ENCODE measurements around the gene DACT1.

DACT1 gene

GRCh38 chr14:58666737-58667136 lies 29.0 kb downstream of the DACT1 start:
- no peak for DNase-seq (ENCODE audit: low spot score)

- DNase-seq (ENCODE audit: low spot score) = no peak
Measured at GRCh38 chr14:58667900-58668299, 30.1 kb downstream of the DACT1 start.

- DNase-seq (ENCODE audit: low spot score) = no peak
Measured at GRCh38 chr14:58668848-58669480, 31.2 kb downstream of the DACT1 start.

- no peak for DNase-seq (ENCODE audit: low spot score)
Measured at GRCh38 chr14:58669556-58670200, 31.9 kb downstream of the DACT1 start.

- no peak for DNase-seq (ENCODE audit: low spot score)
Measured at GRCh38 chr14:58671024-58671423, 33.3 kb downstream of the DACT1 start.

GRCh38 chr14:58671436-58671835 lies 33.7 kb downstream of the DACT1 start:
- no peak for DNase-seq (ENCODE audit: low spot score)

GRCh38 chr14:58673722-58674121 lies 36.0 kb downstream of the DACT1 start:
- DNase-seq (ENCODE audit: low spot score) = no peak

- DNase-seq (ENCODE audit: low spot score) = no peak
Measured at GRCh38 chr14:58677001-58677400, 39.2 kb downstream of the DACT1 start.

GRCh38 chr14:58677517-58677916 lies 39.8 kb downstream of the DACT1 start:
- DNase-seq (ENCODE audit: low spot score) = no peak

GRCh38 chr14:58677996-58678395 lies 40.2 kb downstream of the DACT1 start:
- DNase-seq (ENCODE audit: low spot score) = peak; percentile 10

GRCh38 chr14:58680698-58681097 lies 42.9 kb downstream of the DACT1 start:
- no peak for DNase-seq (ENCODE audit: low spot score)

GRCh38 chr14:58687232-58687795 lies 49.6 kb downstream of the DACT1 start:
- DNase-seq (ENCODE audit: low spot score) = no peak

- no peak for DNase-seq (ENCODE audit: low spot score)
Measured at GRCh38 chr14:58690801-58691516, 53.2 kb downstream of the DACT1 start.

GRCh38 chr14:58693048-58693447 lies 55.3 kb downstream of the DACT1 start:
- no peak for DNase-seq (ENCODE audit: low spot score)

- no peak for DNase-seq (ENCODE audit: low spot score)
Measured at GRCh38 chr14:58695514-58695913, 57.8 kb downstream of the DACT1 start.

- no peak for DNase-seq (ENCODE audit: low spot score)
Measured at GRCh38 chr14:58697266-58697929, 59.6 kb downstream of the DACT1 start.
